Keratinocyte (primary cell): Measurements from ENCODE around the gene PGGT1B. TPM values are rescaled to one million over a fixed set of nuclear protein-coding genes. Genes with fewer than 3 reads are reported as not detected.

Experiments
- DNase-seq: peaks from one replicate; pipeline ENCODE4 v3.0.0-alpha.2; 2011; ENCODE audit warnings: low read depth, missing footprints, low spot score
- FAIRE-seq: peaks from 2 replicates; lab custom pipeline; 2011; peaks lifted over from hg19 to GRCh38; lab: Jason Lieb, UNC
- H2AFZ ChIP-seq: 2 replicates; pipeline ENCODE4 v1.6.0; 2012; ENCODE audit warnings: low read length, control low read depth, inconsistent platforms; ENCODE audit not compliant: control insufficient read depth
- H3K27ac ChIP-seq: 2 replicates; pipeline ENCODE4 v1.5.1; 2011; ENCODE audit warnings: low read length; ENCODE audit not compliant: control insufficient read depth, insufficient read depth
- H3K27me3 ChIP-seq: 3 replicates; pipeline ENCODE4 v1.6.0; 2011; ENCODE audit warnings: low read length; ENCODE audit not compliant: control insufficient read depth, insufficient read depth; ENCODE audit errors: extremely low read depth
- H3K36me3 ChIP-seq, 2 experiments: 2 replicates in 1 of 2; 3 replicates in 1 of 2; pipeline ENCODE4 v1.5.1; 2011; ENCODE audit warnings: low read length in 2 of 2, mild to moderate bottlenecking in 1 of 2; ENCODE audit not compliant: control insufficient read depth in 2 of 2, insufficient read depth in 2 of 2; ENCODE audit errors: extremely low read depth in 1 of 2
- H3K4me1 ChIP-seq: 3 replicates; pipeline ENCODE4 v1.5.1; 2011; ENCODE audit warnings: low read length; ENCODE audit not compliant: control insufficient read depth, insufficient read depth; ENCODE audit errors: extremely low read depth
- H3K4me2 ChIP-seq: 3 replicates; pipeline ENCODE4 v1.6.0; 2011; ENCODE audit warnings: low read depth, low read length; ENCODE audit not compliant: control insufficient read depth, insufficient read depth; ENCODE audit errors: extremely low read depth
- H3K4me3 ChIP-seq, 3 experiments: fragments of 200-600 bp in 1 of 3; sonication (generic) in 1 of 3; 2 replicates in 2 of 3; 3 replicates in 1 of 3; pipeline ENCODE4 v1.5.1; 2011 to 2016; ENCODE audit warnings: low read length in 3 of 3, mild to moderate bottlenecking in 3 of 3, control low read depth in 2 of 3, inconsistent platforms in 1 of 3, low read depth in 1 of 3, mixed read lengths in 1 of 3, mixed run types in 1 of 3, moderate library complexity in 1 of 3; ENCODE audit not compliant: control insufficient read depth in 2 of 3, insufficient read depth in 2 of 3; ENCODE audit errors: extremely low read depth in 1 of 3
- H3K79me2 ChIP-seq: 2 replicates; pipeline ENCODE4 v1.6.0; 2012; ENCODE audit warnings: low read length; ENCODE audit not compliant: control insufficient read depth, insufficient read depth
- H3K9ac ChIP-seq: 3 replicates; pipeline ENCODE4 v1.6.0; 2011; ENCODE audit warnings: low read length; ENCODE audit not compliant: control insufficient read depth, insufficient read depth; ENCODE audit errors: extremely low read depth
- H3K9me1 ChIP-seq: 3 replicates; pipeline ENCODE4 v1.6.0; 2011; ENCODE audit warnings: low read length; ENCODE audit not compliant: control insufficient read depth, insufficient read depth; ENCODE audit errors: extremely low read depth
- H3K9me3 ChIP-seq: 2 replicates; pipeline ENCODE4 v1.5.1; 2012; ENCODE audit warnings: low read depth, low read length; ENCODE audit not compliant: control insufficient read depth
- H4K20me1 ChIP-seq: 3 replicates; pipeline ENCODE4 v1.6.0; 2011; ENCODE audit warnings: low read length; ENCODE audit not compliant: control insufficient read depth, insufficient read depth; ENCODE audit errors: extremely low read depth
- EZH2 ChIP-seq: IDR thresholded peaks from one replicate; pipeline ENCODE4 v1.6.1; 2012; ENCODE audit warnings: inconsistent platforms, mild to moderate bottlenecking, low read length, moderate library complexity
- dilution Hi-C: fragments of 300-500 bp; cut with MboI; formaldehyde crosslinking; loops from one replicate; pipeline ENCODE4 v1.7.0; 2020; ENCODE audit warnings: low sequenced_read_pairs; ENCODE audit not compliant: extremely low pct_ligation_motif_present
- polyA plus RNA-seq, 5 experiments: library from polyadenylated mRNA; depleted of rRNA in 3 of 5; stranded (reverse) in 3 of 5; stranded (forward) in 1 of 5; unstranded in 1 of 5; fragments of >200 nt; gene quantifications; 1 replicate in 1 of 5; 2 replicates in 3 of 5; 3 replicates in 1 of 5; pipeline versions ENCODE4 v1.2.1 to v1.2.3, GENCODE V29; 2011 to 2012; ENCODE audit warnings: missing spikeins in 2 of 5, low read depth in 1 of 5, low replicate concordance in 1 of 5
- small RNA-seq, 3 experiments: library from RNA; depleted of rRNA; stranded (forward); fragments of <200 nt; gene quantifications; one replicate each; pipeline ENCODE3, GENCODE V24; 2012; ENCODE audit warnings: low read depth in 3 of 3, low replicate concordance in 1 of 3; ENCODE audit not compliant: insufficient read length in 3 of 3
- TF ChIP-seq, protein P1 (sequence below), 3 experiments: IDR thresholded peaks in 1 of 3; conservative IDR thresholded peaks in 1 of 3; optimal IDR thresholded peaks in 1 of 3; 2 replicates in 2 of 3; 3 replicates in 1 of 3; pipeline versions ENCODE3 to v1.5.1; 2011; ENCODE audit warnings: low read length in 3 of 3, mild to moderate bottlenecking in 3 of 3, moderate library complexity in 2 of 3, control low read depth in 1 of 3, inconsistent platforms in 1 of 3; ENCODE audit not compliant: insufficient read depth in 2 of 3; ENCODE audit errors: extremely low read depth in 1 of 3

The PGGT1B gene
- polyA plus RNA-seq, 1 donor (not counting 4 experiments of a cell fraction or from before 2014, with no cell fraction given): 5.5 TPM

DNA sequence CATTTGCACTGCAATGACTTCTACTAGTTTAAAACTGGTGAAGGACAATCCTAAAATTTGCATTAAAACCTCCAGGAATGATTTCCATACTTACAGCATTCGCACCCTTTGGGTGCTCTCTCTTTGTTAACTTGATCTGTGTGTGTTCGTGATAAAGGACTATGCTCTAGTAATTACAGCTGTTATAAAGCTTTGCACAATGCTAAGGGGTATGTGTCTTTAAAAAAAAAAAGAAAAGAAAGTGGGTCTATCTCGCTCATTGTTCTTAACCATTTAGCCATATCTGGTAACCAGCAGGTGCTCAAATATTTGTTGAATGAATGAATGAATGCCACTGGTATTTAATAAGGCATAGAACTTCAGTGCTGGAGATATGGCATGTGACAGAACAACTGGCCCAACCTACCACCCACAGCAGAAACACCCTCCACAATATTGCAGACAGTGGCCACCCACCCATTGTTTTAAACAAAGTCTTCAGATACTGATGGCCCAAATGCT is 101.7 kb downstream of the PGGT1B start:
- Histone ChIP-seq H3K36me3 (no peaks in the 10 kb centered on the region), H3K9me3 (peaks cover 2% of the 10 kb centered on the region), H3K9me1 (no peaks in the 10 kb centered on the region), H3K9ac (no peak overlapping the region), H3K4me3 (no peak overlapping the region), H3K4me1 (no peaks in the 10 kb centered on the region), H3K4me2 (no peak overlapping the region), H4K20me1 (no peaks in the 10 kb centered on the region), H3K27ac (no peak overlapping the region), H3K79me2 (no peaks in the 10 kb centered on the region), H3K27me3 (no peaks in the 10 kb centered on the region), H2AFZ (no peak overlapping the region)
- TF ChIP-seq EZH2: no peak
- TF ChIP-seq, protein P1, sequence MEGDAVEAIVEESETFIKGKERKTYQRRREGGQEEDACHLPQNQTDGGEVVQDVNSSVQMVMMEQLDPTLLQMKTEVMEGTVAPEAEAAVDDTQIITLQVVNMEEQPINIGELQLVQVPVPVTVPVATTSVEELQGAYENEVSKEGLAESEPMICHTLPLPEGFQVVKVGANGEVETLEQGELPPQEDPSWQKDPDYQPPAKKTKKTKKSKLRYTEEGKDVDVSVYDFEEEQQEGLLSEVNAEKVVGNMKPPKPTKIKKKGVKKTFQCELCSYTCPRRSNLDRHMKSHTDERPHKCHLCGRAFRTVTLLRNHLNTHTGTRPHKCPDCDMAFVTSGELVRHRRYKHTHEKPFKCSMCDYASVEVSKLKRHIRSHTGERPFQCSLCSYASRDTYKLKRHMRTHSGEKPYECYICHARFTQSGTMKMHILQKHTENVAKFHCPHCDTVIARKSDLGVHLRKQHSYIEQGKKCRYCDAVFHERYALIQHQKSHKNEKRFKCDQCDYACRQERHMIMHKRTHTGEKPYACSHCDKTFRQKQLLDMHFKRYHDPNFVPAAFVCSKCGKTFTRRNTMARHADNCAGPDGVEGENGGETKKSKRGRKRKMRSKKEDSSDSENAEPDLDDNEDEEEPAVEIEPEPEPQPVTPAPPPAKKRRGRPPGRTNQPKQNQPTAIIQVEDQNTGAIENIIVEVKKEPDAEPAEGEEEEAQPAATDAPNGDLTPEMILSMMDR (optimal IDR thresholded peaks at IDR 0.05 in 1 of 3, IDR thresholded peaks at IDR 0.05 in 1 of 3, conservative IDR thresholded peaks at IDR 0.05 in 1 of 3; ENCODE audit: extremely low read depth in 1 of 3, insufficient read depth in 2 of 3, low read length in 3 of 3): no peak
- dilution Hi-C loops: no loop called here
- FAIRE-seq (no peak), DNase-seq (no peak)

Small RNA genes within 50 kb of the gene (small RNA-seq; reads per million reads assigned to genes)
- gene HMGN1P15: 0 reads per million in 3 experiments

Other genes with a start within 250 kb of the PGGT1B start
- gene TRIM36, start 93.0 kb downstream of the PGGT1B start, polyA plus RNA-seq: 2.0 to 2.4 TPM (median 2.2 TPM) in 3 replicates
- 2.1 to 4.0 TPM (median 3.0 TPM) in 3 replicates for gene CCDC112, start 33.8 kb upstream of the PGGT1B start, polyA plus RNA-seq